GM18858 (cell line): Measurements from ENCODE around the gene CALHM5.
A peak's percentile ranks its signal among the peaks of the same experiment; 100 is the strongest.

Source experiments
- ATAC-seq: cut with Tn5 transposase; IDR thresholded peaks from one replicate; pipeline ENCODE4 v1.9.1; 2021; ENCODE audit not compliant: unreplicated experiment

The CALHM5 gene

GRCh38 chr6:116545651-116546050 lies 34.2 kb downstream of the CALHM5 start, which contains the start of gene TRAPPC3L:
TRAPPC3L (minus strand) TSS chr6:116545684; CDS start chr6:116545514, 170 bp downstream.
- ATAC-seq = no peak

GRCh38 chr6:116547358-116547757 lies 35.9 kb downstream of the CALHM5 start:
- ATAC-seq = no peak

- ATAC-seq = no peak
Observed at GRCh38 chr6:116550796-116551195, 39.4 kb downstream of the CALHM5 start.

GRCh38 chr6:116553451-116553850 lies 42.0 kb downstream of the CALHM5 start, which contains the start of gene CALHM4:
CALHM4 (plus strand) TSS chr6:116553751; CDS start chr6:116553794, 43 bp downstream.
- no peak for ATAC-seq

GRCh38 chr6:116556065-116556464 lies 44.6 kb downstream of the CALHM5 start:
- ATAC-seq = no peak

GRCh38 chr6:116556814-116557415 lies 45.5 kb downstream of the CALHM5 start:
- ATAC-seq = no peak

GRCh38 chr6:116557893-116558292 lies 46.5 kb downstream of the CALHM5 start:
- no peak for ATAC-seq

- no peak for ATAC-seq
Observed at GRCh38 chr6:116560130-116560529, 48.7 kb downstream of the CALHM5 start.

GRCh38 chr6:116561377-116562018 lies 50.1 kb downstream of the CALHM5 start:
- ATAC-seq = peak; percentile 73

- ATAC-seq = no peak
Observed at GRCh38 chr6:116562019-116562403, 50.6 kb downstream of the CALHM5 start.

GRCh38 chr6:116562614-116563013 lies 51.2 kb downstream of the CALHM5 start:
- ATAC-seq = no peak

GRCh38 chr6:116563830-116564229 lies 52.4 kb downstream of the CALHM5 start:
- no peak for ATAC-seq

- ATAC-seq = no peak
Observed at GRCh38 chr6:116564311-116564710, 52.9 kb downstream of the CALHM5 start.

GRCh38 chr6:116564921-116565872 lies 53.8 kb downstream of the CALHM5 start:
- ATAC-seq = no peak

- no peak for ATAC-seq
Observed at GRCh38 chr6:116568111-116568510, 56.7 kb downstream of the CALHM5 start.

GRCh38 chr6:116568821-116569755 lies 57.6 kb downstream of the CALHM5 start:
- no peak for ATAC-seq

GRCh38 chr6:116570856-116571682 lies 59.6 kb downstream of the CALHM5 start, which contains the start of gene RWDD1:
RWDD1 (plus strand) TSS chr6:116571504; CDS start chr6:116571583, 79 bp downstream.
- peak; percentile 93 for ATAC-seq

GRCh38 chr6:116571683-116572000 lies 60.2 kb downstream of the CALHM5 start:
- ATAC-seq = no peak

GRCh38 chr6:116572162-116572561 lies 60.7 kb downstream of the CALHM5 start:
- no peak for ATAC-seq
